CD4-positive, alpha-beta T cell treated with Interleukin-21 for 1 hour (primary cell): ENCODE data around the gene RANBP17.
A peak's percentile ranks its signal among the peaks of the same experiment; 100 is the strongest.

Experiments used
- DNase-seq: peaks from one replicate; pipeline ENCODE4 v3.0.0-alpha.2; 2020

The RANBP17 gene

GRCh38 chr5:171323806-171324632 is 462.2 kb downstream of the RANBP17 start:
- no peak for DNase-seq

- DNase-seq: no peak
Measured at GRCh38 chr5:171330021-171330420, 468.2 kb downstream of the RANBP17 start.

GRCh38 chr5:171335616-171336015 is 473.8 kb downstream of the RANBP17 start:
- no peak for DNase-seq

GRCh38 chr5:171336521-171337209 is 474.8 kb downstream of the RANBP17 start:
- peak; percentile 23 for DNase-seq

- DNase-seq: no peak
Measured at GRCh38 chr5:171337210-171337569, 475.4 kb downstream of the RANBP17 start.

GRCh38 chr5:171340042-171340441 is 478.2 kb downstream of the RANBP17 start:
- DNase-seq: no peak

GRCh38 chr5:171340491-171340890 is 478.7 kb downstream of the RANBP17 start:
- DNase-seq: no peak

GRCh38 chr5:171342362-171343111 is 480.7 kb downstream of the RANBP17 start:
- DNase-seq: peak; percentile 45

- DNase-seq: no peak
Measured at GRCh38 chr5:171344936-171345608, 483.3 kb downstream of the RANBP17 start.
